Omental fat pad (tissue), 4 donors: Measurements from ENCODE around the gene HTATIP2. TPM values are rescaled to one million over a fixed set of nuclear protein-coding genes. Genes with fewer than 3 reads are reported as not detected.
A peak's percentile ranks its signal among the peaks of the same experiment; 100 is the strongest.
"Not testable (repeated sequence)": the region's sequence is repeated elsewhere in the genome, so short reads cannot be mapped to it uniquely, and the experiment has no call there.

Source experiments
- ATAC-seq: fragments of 150-250 bp; one replicate; pipeline ENCODE4 v1.9.1; 2016; ENCODE audit warnings: mild to moderate bottlenecking, moderate library complexity; ENCODE audit not compliant: low FRiP score
- DNase-seq: peaks from one replicate; pipeline ENCODE4 v3.0.0-alpha.2; 2019; ENCODE audit warnings: low spot score
- CTCF ChIP-seq, 3 donors: fragments of 450-650 bp; IDR thresholded peaks; one replicate each; pipeline ENCODE4 v1.5.1; 2016 to 2017; ENCODE audit warnings: antibody characterized with exemption in 3 of 3, mild to moderate bottlenecking in 3 of 3, moderate library complexity in 2 of 3
- total RNA-seq, 4 donors: library from RNA; depleted of rRNA; stranded (reverse); fragments of >200 nt; gene quantifications; one replicate each; pipeline ENCODE4 v1.1.0, GENCODE V29; 2016

HTATIP2 gene
- total RNA-seq, 4 donors from 2014 or later = 21.7 to 69.7 (median 40.1) TPM

GRCh38 chr11:20360650-20361049, 2.9 kb upstream of the HTATIP2 start:
- ATAC-seq = no peak

GRCh38 chr11:20362481-20362880, 1.0 kb upstream of the HTATIP2 start:
- no peak for ATAC-seq
- no peak for TF ChIP-seq CTCF (IDR thresholded peaks at IDR 0.05)
- no peak for DNase-seq

More at GRCh38 chr11:20360650-20361049, 2.9 kb upstream of the HTATIP2 start:
- TF ChIP-seq CTCF (IDR thresholded peaks at IDR 0.05) = no peak
- DNase-seq = no peak

- no peak for TF ChIP-seq CTCF (IDR thresholded peaks at IDR 0.05)
- ATAC-seq (no peak), DNase-seq (no peak)
These were observed 390 bp upstream of the HTATIP2 start for GRCh38 chr11:20363149-20363499.

GRCh38 chr11:20364341-20364792, 853 bp downstream of the HTATIP2 start:
- ATAC-seq = no peak
- no peak for TF ChIP-seq CTCF (IDR thresholded peaks at IDR 0.05)
- DNase-seq = no peak

- ATAC-seq, DNase-seq: not testable (repeated sequence)
These were observed 2.0 kb downstream of the HTATIP2 start for GRCh38 chr11:20365465-20365864.

- ATAC-seq = peak; percentile 75
- DNase-seq = no peak
- no peak for TF ChIP-seq CTCF (IDR thresholded peaks at IDR 0.05)
These were observed 3.9 kb downstream of the HTATIP2 start for GRCh38 chr11:20367313-20367948.

GRCh38 chr11:20368438-20368837, 4.9 kb downstream of the HTATIP2 start:
- TF ChIP-seq CTCF (IDR thresholded peaks at IDR 0.05) = no peak
- no peak for ATAC-seq
- DNase-seq = no peak
